HS-27A (cell line): Measurements from ENCODE around the gene KRTAP5-9.
"Not testable (repeated sequence)": the region's sequence is repeated elsewhere in the genome, so short reads cannot be mapped to it uniquely, and the experiment has no call there.

Experiments used
- DNase-seq: peaks from one replicate; pipeline ENCODE4 v3.0.0-alpha.2; 2012; ENCODE audit warnings: low read depth, missing footprints

Gene KRTAP5-9

GRCh38 chr11:71534711-71535608 lies 13.3 kb upstream of the KRTAP5-9 start:
- not testable (repeated sequence) for DNase-seq

DNA sequence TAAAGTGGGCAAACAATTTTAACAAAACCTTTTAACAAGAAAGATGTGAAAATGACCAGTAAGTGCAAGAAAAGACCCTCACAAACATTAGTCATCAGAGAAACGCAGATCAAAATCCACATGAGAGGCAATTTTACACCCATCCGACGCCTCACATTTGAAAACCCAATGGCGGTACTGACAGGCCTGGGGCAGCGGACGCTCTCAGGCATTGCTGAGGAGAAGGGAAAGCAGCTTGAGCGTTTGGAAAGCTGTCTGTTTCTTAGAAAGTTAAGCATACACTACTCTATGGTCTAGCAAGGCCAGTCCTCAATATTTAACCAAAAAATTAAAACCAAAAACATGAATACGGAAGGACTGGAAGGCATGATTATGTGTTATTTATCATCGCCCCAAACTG lies 12.4 kb upstream of the KRTAP5-9 start:
- no peak for DNase-seq

DNA sequence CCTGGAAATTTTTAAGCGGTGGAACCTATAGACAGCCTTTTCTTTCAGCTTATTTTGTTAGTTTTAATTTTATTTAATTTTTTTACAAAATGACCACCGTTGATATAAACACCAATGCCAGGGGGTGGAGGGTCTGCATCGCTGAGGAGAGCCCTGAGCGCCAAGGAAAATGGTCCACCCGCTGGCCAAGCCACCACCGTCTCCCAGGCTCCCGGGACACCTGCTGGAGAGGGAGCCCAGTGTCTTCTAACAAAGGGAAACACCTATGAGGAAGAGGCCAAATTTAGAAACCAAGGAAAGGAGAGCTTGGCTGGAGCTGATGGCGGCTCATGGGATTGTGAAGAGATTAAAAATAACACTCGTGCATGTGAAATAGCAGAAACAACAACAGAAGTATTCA lies 10.7 kb upstream of the KRTAP5-9 start:
- DNase-seq, result no peak

GRCh38 chr11:71537977-71538665 lies 10.1 kb upstream of the KRTAP5-9 start, which contains the start of gene KRTAP5-8:
Gene KRTAP5-8, plus strand, starts transcription at chr11:71538025. Its CDS starts 31 bp downstream, at chr11:71538056.
- DNase-seq, result not testable (repeated sequence)

GRCh38 chr11:71538666-71538990 lies 9.6 kb upstream of the KRTAP5-9 start:
- DNase-seq, result no peak

DNA sequence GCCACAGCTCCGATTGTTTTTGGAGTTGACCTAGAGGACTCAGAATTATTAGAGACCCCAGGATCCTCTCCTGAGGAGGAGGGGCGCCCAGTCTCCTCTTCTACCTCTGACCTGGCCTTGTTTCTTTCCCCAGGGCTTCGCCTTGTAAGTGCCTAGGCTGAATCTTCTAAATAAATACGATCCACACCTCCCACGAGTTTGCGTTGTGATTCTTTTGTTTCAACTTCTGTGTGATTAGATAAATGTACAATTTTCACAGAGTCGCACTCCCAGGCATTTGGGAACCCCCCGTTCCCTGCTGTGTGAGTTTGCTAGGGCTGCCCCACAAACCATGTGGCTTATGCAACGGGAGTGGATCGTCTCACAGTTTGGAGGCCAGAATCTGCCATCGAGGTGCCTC lies 9.2 kb upstream of the KRTAP5-9 start:
- no peak for DNase-seq

GRCh38 chr11:71539971-71540370 lies 8.2 kb upstream of the KRTAP5-9 start:
- not testable (repeated sequence) for DNase-seq

GRCh38 chr11:71540521-71541304 lies 7.5 kb upstream of the KRTAP5-9 start:
- not testable (repeated sequence) for DNase-seq

- no peak for DNase-seq
Measured at GRCh38 chr11:71542382-71542781, 5.8 kb upstream of the KRTAP5-9 start.

GRCh38 chr11:71542879-71543777 lies 5.1 kb upstream of the KRTAP5-9 start:
- no peak for DNase-seq

GRCh38 chr11:71543866-71544265 lies 4.4 kb upstream of the KRTAP5-9 start:
- DNase-seq, result no peak

GRCh38 chr11:71544525-71545214 lies 3.5 kb upstream of the KRTAP5-9 start:
- DNase-seq, result no peak

DNA sequence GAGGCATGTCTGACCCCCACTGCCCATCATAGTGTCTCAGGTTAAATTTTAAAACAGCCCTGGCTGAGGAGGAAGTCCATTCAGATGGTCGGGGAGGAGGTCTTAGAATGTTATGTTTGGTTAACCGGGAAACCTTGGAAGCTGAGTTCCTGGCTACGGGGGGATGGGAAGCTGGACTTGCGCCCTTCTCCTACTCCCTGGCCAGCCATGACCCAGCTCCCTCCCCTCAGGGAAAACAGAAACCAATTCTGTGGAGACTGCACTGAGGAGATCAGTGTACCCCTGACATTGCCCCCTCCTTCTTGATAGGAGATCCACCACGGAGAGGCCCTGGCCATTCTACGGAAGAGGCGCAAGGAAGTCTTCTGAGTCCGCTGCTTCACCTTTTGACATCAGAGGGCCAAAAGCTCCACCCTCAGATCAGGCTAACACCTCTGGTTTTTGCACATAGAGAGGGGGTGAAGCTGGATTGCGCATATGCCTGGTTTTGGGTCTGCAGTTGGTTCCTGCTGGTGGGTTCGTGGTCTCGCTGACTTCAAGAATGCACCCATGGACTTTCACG lies 2.7 kb upstream of the KRTAP5-9 start:
- no peak for DNase-seq

GRCh38 chr11:71548716-71549151 lies 514 bp downstream of the KRTAP5-9 start:
- no peak for DNase-seq

DNA sequence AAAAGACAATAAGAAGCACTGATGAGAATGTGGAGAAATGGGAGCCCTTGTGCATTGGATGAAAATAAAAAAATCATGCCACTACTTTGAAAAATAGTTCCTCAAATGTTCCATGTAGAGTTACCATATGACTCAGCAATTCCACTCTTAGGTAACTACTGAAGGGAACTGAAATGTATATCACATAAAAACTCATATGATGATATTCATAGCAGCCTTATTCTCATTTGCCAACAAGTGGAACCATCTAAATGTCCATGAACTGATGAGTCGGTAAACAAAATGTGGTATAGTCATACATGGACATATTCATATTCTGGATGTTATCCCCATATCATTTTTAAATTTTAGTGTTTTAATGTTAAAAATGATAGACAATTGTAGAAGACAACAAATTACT lies 3.5 kb downstream of the KRTAP5-9 start:
- DNase-seq, result no peak

GRCh38 chr11:71554996-71555395 lies 6.8 kb downstream of the KRTAP5-9 start:
- no peak for DNase-seq

DNA sequence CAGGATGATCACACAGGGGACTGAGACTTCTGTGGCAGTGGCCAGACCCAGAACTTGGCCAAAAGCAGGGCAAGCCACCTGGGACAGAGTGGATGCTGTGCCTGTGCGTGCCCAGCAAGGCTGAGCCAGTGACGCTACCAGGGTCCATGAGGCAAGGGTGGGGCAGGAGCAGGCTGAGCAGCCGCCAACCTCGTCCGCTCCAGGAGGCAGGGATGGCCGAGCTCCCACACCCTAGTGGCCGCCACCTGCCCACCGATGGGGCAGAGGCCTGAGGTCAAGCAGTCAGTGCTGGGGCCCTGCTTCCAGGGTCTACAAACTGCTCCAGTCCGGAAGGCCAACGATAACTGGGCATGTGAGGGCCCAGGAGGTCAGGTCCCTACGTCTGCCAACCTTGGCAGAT lies 7.3 kb downstream of the KRTAP5-9 start:
- no peak for DNase-seq

DNA sequence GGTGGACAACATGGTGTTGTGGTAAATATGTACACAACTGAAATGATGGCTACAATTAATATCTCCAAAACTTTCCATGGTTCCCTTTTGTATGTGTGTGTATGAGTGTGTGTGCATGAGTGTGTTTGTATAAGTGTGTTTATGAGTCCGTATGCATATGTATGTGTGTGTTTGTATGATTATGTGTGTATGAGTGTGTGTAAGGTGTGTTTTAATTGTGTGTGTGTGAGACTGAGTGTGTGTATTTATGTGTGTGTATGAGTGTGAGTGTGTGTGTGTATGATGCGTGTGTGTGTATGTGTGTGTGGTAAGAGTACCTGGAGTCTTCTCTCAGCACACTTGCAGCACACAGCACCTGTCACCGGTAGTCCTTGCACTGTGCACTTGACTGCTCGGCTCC lies 7.8 kb downstream of the KRTAP5-9 start:
- no peak for DNase-seq

DNA sequence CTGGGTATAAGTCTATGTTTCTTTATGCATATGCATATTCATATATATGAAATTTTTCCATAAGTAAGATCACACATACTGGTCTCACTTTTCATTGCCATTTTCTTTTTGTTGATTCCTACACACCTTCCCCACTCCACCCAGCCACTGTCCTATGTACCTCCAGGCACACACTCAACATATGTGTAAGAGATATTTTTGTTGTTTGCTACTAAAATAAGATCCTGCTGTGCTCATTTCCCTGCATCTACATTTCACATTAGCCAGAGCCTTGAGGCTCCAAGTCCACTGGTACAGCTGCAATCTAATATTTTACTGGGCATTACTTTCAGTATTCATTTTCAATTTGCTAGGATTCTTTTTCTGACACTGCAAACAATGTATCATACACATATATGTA lies 9.0 kb downstream of the KRTAP5-9 start:
- no peak for DNase-seq

DNA sequence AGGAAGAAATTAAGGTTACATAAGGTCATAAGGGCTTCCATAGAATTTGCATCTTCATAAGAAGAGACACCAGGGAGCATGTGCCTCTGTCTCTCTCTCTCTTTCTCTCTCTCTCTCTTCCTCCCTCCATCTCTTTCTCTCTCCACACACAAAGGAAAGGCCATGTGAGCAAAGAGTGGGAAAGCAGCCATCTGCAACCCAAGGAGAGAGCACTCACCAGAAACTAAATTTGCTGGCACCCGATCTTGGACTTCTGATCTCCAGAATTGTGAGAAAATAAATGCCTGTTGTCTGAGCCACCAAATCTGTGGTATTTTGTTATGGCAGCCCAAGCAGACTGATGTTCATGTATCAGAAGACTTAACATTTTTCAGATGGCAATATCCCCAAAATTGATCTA lies 10.8 kb downstream of the KRTAP5-9 start:
- no peak for DNase-seq

DNA sequence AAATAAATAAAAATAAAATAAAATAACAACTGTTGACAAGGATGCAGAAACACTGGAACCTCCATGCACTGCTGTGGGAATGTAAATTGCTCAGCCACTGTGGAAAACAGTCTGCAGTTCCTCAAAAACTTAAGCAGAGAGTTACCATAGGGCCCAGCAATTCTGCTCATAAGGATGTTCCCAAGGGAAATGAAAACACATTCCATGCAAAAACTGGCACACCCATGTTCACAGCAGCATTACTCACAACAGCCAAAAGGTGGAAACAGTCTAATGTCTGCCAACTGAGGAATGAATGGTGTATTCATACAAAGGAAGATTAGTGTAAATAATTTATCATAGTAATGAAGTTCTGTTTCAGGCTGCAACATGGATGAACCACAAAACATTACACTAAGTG lies 13.9 kb downstream of the KRTAP5-9 start:
- DNase-seq, result no peak
